Activated B cell treated with CpG ODN at 0.5 μM for 24 hours (primary cell): ENCODE measurements around the gene MACROD2. TPM values are rescaled to one million over a fixed set of nuclear protein-coding genes. Genes with fewer than 3 reads are reported as not detected.

Source experiments
- ATAC-seq: fragments of 200-7000 bp; cut with Tn5 transposase; one replicate; pipeline ENCODE4 v1.10.0; 2021; ENCODE audit warnings: low read depth, mild to moderate bottlenecking, moderate library complexity
- CTCF ChIA-PET: fragments of 350-600 bp; sonication (Branson Sonifier 250); formaldehyde crosslinking; loops from one replicate; lab custom pipeline; 2021; ENCODE audit warnings: antibody characterized with exemption; lab: Charles Lee
- POLR2A ChIA-PET: fragments of 350-600 bp; sonication (Branson Sonifier 250); formaldehyde crosslinking; loops from one replicate; lab custom pipeline; 2021; ENCODE audit warnings: antibody characterized with exemption; lab: Charles Lee
- DNase-seq: peaks from one replicate; pipeline ENCODE4 v3.0.0; 2022
- H3K27ac Mint-ChIP-seq: one replicate; pipeline ENCODE4 v1.8.0; 2020; ENCODE audit warnings: mixed read lengths
- H3K27me3 Mint-ChIP-seq: one replicate; pipeline ENCODE4 v1.8.0; 2021; ENCODE audit warnings: mixed read lengths
- H3K36me3 Mint-ChIP-seq: one replicate; pipeline ENCODE4 v1.8.0; 2021; ENCODE audit warnings: low read depth, mixed read lengths
- H3K4me1 Mint-ChIP-seq: one replicate; pipeline ENCODE4 v1.8.0; 2021; ENCODE audit warnings: mixed read lengths
- H3K4me3 Mint-ChIP-seq: one replicate; pipeline ENCODE4 v1.8.0; 2020; ENCODE audit warnings: mild to moderate bottlenecking, mixed read lengths
- H3K9me3 Mint-ChIP-seq: one replicate; pipeline ENCODE4 v1.8.0; 2020; ENCODE audit warnings: mixed read lengths
- CTCF ChIP-seq: fragments of 200-600 bp; IDR thresholded peaks from one replicate; pipeline ENCODE4 v1.8.0; 2022; ENCODE audit warnings: antibody characterized with exemption, mild to moderate bottlenecking
- intact Hi-C: fragments of 100-400 bp; cut with micrococcal nuclease; formaldehyde crosslinking; loops from one replicate; pipeline ENCODE4 v1.15.1; 2024
- total RNA-seq: library from RNA; stranded (reverse); gene quantifications from 2 replicates; pipeline ENCODE4 v1.2.3, GENCODE V29; 2022

MACROD2 gene
- total RNA-seq, 1 donor from 2014 or later, result 55.1 TPM

DNA sequence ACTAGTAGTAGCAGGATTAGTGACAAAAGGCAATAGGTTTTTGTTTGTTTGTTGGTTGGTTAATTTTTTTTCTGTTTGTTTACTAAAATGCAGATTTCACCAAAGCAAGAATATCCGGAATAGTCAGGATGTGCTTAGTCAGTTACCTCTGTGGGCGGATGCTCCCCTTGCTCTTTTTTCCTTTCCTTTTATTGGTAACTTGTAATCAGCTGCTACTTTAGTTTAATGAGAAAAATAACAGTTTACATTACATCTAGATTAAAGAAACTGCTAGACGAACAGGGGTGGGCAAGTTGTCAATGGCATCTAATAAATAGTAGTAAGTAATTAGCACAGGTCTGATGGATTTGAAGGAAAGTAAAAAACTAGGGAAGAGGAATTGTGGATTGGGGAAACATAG, 989.0 kb downstream of the MACROD2 start:
- Mint-ChIP-seq H3K27me3 (peaks cover 1% of the 10 kb centered on the region), H3K4me1 (no peaks in the 10 kb centered on the region), H3K9me3 (peaks cover 17% of the 10 kb centered on the region), H3K36me3 (peaks cover 4% of the 10 kb centered on the region), H3K27ac (no peak overlapping the region), H3K4me3 (no peak overlapping the region)
- CTCF ChIA-PET, result no interaction called here
- no peak for TF ChIP-seq CTCF
- intact Hi-C loops, result no loop called here
- DNase-seq (no peak), ATAC-seq (no peak)
- POLR2A ChIA-PET, result no interaction called here

DNA sequence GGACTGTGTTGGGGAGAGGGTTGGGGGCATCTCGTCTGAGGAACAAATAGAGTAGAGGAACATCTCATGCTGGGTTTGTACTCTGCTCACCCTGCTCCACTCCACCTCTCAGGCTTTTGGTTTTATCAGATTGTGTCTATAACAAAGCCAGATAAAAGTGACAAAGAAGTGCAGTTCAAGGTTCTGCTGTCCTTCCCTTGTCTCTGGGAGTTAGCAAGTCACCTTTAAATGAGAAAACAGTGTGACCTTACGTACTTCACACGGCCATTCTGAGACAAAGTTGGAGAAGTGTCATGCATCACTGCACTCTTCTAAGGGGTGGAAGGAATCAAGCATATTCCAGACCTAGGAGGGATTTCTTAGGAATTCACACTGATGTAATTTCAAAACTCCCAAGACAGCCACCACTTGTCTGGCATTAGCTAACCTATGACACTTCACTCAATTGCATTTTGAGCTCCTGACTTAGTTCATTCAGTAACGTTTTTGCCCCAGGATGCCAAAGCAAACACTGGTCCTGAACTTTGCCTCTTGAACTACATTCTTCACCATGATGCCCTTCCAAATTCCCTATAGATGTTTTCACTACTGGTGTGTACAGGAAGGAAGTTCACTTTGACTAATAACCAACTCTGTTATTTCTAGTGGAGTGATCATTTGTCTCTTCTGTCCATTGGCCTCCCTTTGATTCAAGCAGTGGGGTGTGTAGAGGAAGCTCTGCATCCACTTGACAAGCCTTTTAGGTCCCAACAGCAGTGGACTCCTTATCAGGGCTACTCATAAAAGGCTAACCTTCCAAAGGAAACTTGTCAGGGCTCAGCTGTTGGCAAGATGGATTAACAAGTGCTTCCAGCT, 989.7 kb downstream of the MACROD2 start:
- POLR2A ChIA-PET, result no interaction called here
- peaks cover 17% of the 10 kb centered on the region for H3K9me3 Mint-ChIP-seq
- no peak overlapping the region for H3K27ac Mint-ChIP-seq
- H3K36me3 Mint-ChIP-seq, result peaks cover 4% of the 10 kb centered on the region
- CTCF ChIA-PET, result no interaction called here
- peaks cover 1% of the 10 kb centered on the region for H3K27me3 Mint-ChIP-seq
- intact Hi-C loops, result no loop called here
- no peak for TF ChIP-seq CTCF
- no peak overlapping the region for H3K4me3 Mint-ChIP-seq
- DNase-seq (no peak), ATAC-seq (no peak)
- H3K4me1 Mint-ChIP-seq, result no peaks in the 10 kb centered on the region

DNA sequence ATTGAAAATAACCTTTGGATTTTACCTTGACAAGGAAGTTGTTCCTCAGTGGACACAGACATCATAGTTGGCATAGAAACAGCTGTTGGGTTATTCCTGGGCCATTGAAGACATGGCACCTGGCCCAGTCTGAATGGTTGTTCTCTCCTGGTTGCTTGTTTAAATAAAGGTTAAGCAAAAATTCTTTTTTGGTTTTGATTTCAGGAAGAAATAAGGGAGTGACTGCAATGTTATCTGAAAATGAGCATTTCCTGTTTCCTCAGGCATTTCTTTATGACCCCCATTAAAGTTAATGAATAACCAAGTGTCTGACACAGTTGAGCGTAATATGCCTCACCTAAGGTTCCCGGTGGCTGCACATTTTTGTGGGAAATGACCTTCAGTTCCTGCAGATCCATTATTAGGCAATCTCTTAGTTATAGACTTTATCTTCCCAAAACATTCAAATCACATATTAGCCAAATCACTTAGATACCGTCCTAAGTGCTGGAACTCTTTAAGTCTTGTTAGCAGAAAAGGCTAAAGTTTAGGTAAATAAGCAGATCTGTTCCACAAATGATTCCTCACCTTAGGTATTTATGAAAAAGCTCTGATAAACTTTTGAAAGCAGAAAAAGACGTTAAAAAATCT, 990.8 kb downstream of the MACROD2 start:
- Mint-ChIP-seq H3K9me3 (peaks cover 17% of the 10 kb centered on the region), H3K4me3 (no peak overlapping the region), H3K36me3 (peaks cover 4% of the 10 kb centered on the region), H3K27me3 (peaks cover 1% of the 10 kb centered on the region), H3K27ac (no peak overlapping the region), H3K4me1 (no peaks in the 10 kb centered on the region)
- POLR2A ChIA-PET, result no interaction called here
- intact Hi-C loops, result no loop called here
- TF ChIP-seq CTCF, result no peak
- CTCF ChIA-PET, result no interaction called here
- ATAC-seq (no peak), DNase-seq (no peak)

GRCh38 chr20:14986656-14987055, 991.3 kb downstream of the MACROD2 start:
- intact Hi-C loops, result no loop called here
- Mint-ChIP-seq H3K27me3 (peaks cover 1% of the 10 kb centered on the region), H3K4me1 (no peaks in the 10 kb centered on the region), H3K4me3 (no peak overlapping the region), H3K27ac (no peak overlapping the region), H3K36me3 (peaks cover 4% of the 10 kb centered on the region), H3K9me3 (peaks cover 13% of the 10 kb centered on the region)
- no peak for ATAC-seq
- ChIA-PET CTCF (no interaction called here), POLR2A (no interaction called here)
- no peak for DNase-seq
- TF ChIP-seq CTCF, result no peak

GRCh38 chr20:14989535-14990290, 994.4 kb downstream of the MACROD2 start:
- ChIA-PET CTCF (no interaction called here), POLR2A (no interaction called here)
- Mint-ChIP-seq H3K27me3 (peaks cover 1% of the 10 kb centered on the region), H3K4me3 (no peak overlapping the region), H3K27ac (no peak overlapping the region), H3K4me1 (no peaks in the 10 kb centered on the region), H3K36me3 (no peaks in the 10 kb centered on the region), H3K9me3 (no peaks in the 10 kb centered on the region)
- DNase-seq (no peak), ATAC-seq (no peak)
- intact Hi-C loops, result no loop called here
- TF ChIP-seq CTCF, result no peak
